KOPT-K1 (cell line): Measurements from ENCODE around the gene CDKAL1.
"Not testable (repeated sequence)": the region's sequence is repeated elsewhere in the genome, so short reads cannot be mapped to it uniquely, and the experiment has no call there.

ENCODE experiments used
- H3K27ac ChIP-seq: fragments of 200-600 bp; sonication (generic); 2 replicates; pipeline ENCODE4 v1.5.1; 2016; ENCODE audit warnings: antibody characterized with exemption, mild to moderate bottlenecking, low read depth, low read length; ENCODE audit not compliant: poor library complexity, severe bottlenecking
- H3K36me3 ChIP-seq: fragments of 200-600 bp; sonication (generic); 2 replicates; pipeline ENCODE4 v1.5.1; 2017; ENCODE audit warnings: antibody characterized with exemption, mild to moderate bottlenecking, low read length, moderate library complexity; ENCODE audit not compliant: insufficient read depth
- H3K9me3 ChIP-seq: fragments of 200-600 bp; sonication (generic); 2 replicates; pipeline ENCODE4 v1.5.1; 2017; ENCODE audit warnings: antibody characterized with exemption, low read length, mild to moderate bottlenecking; ENCODE audit not compliant: insufficient read depth, poor library complexity, severe bottlenecking

CDKAL1 gene

DNA sequence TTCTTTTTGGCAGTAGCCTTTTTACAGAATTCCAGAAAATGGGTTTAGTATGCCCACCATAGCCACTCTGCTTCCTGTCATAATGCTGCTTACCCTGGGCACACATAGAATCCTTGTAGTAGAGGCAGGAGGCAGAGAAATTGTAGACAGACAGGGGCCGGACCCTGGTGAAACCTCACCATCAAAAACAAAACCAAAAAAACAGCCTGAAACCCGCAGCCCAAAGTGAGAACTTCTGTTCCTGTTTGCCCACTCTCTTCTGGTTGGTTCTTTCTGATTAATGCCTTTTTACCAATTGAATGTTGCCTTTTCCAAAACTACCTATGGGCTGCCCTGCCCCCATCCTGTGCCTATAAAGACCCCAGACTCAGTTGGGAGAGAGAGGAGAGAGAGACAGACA lies 188.2 kb downstream of the CDKAL1 start:
- H3K27ac ChIP-seq: no peak overlapping the region
- H3K9me3 ChIP-seq: peaks cover 8% of the 10 kb centered on the region
- H3K36me3 ChIP-seq: 0 out of 2 replicates have a peak, but pooled peaks cover 3% of the 10 kb centered on the region

DNA sequence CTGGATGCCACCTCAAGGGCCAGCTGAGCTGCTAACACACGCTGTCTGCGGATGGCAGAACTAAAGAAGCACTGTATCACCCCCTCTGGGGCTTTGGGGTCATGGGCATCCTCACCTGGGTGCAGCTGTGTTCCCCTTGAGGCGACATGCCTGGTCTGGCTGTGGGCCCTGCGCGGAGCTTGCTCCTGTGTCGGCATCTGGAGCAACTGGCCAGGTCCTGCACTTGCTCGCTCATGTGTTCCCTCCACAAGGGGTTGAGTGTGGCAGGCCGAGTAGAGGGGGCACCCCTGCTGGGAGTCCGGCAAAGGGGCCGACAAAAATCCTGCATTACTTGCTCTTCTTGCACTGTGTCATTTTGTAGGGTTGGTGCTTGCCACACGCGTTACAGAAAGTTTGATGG lies 189.0 kb downstream of the CDKAL1 start:
- Histone ChIP-seq H3K27ac (no peak overlapping the region), H3K9me3 (peaks cover 8% of the 10 kb centered on the region), H3K36me3 (0 out of 2 replicates have a peak, but pooled peaks cover 3% of the 10 kb centered on the region)

DNA sequence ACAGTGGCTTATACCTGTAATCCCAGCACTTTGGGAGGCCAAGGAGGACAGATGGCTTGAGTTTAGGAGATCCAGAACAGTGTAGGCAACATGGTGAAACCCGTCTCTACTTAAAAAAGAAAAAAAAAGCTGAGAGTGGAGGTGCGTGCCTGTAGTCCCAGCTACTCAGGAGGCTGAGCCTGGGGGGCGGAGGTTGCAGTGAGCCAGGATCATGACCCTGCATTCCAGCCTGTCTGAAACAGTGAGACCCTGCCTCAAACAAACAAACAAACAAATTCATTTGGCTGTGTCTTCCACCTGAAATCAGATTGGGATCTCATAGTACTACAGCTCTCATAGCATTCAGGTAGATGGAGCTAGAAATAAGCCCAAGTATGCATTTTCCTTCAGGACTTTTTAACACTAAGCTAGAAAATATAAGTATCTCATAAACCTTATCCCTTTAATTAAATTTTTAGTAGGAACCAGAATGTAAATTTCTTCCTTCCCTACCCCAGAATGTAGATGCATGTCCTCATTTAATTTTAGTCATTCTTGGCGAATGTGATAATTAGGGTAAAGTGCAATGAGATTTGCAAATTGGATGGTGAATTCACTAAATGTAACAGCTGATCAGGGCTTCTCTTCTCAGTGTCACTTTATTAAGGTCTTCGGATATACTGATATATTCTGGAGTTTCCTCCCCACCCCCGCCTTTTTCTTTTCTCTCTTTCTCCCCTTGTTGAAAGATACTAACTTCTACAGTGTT lies 190.4 kb downstream of the CDKAL1 start:
- Histone ChIP-seq H3K36me3 (0 out of 2 replicates have a peak, but pooled peaks cover 3% of the 10 kb centered on the region), H3K27ac (no peak overlapping the region), H3K9me3 (peaks cover 8% of the 10 kb centered on the region)

DNA sequence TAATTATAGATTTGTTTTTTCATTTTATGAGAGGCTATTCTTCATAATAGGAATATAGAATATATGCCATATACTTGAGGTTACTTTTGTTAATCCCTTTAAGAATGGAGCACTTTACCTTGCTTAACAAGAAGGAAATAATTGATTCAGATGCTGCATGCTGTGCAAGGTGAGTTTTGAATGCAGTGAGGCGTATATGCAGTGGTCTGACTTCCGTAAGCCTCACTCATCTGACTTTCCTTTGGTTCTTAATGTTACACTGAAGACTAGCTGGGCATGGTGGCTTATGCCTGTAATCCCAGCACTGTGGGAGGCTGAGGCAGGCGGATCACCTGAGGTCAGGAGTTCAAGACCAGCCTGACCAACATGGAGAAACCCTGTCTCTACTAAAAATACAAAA lies 191.0 kb downstream of the CDKAL1 start:
- H3K27ac ChIP-seq, H3K9me3 ChIP-seq, H3K36me3 ChIP-seq: not testable (repeated sequence)

- Histone ChIP-seq H3K27ac (no peak overlapping the region), H3K36me3 (no peaks in the 10 kb centered on the region), H3K9me3 (no peaks in the 10 kb centered on the region)
These were observed 194.8 kb downstream of the CDKAL1 start for GRCh38 chr6:20729086-20729485.

GRCh38 chr6:20732362-20732761 lies 198.1 kb downstream of the CDKAL1 start:
- not testable (repeated sequence) for H3K27ac ChIP-seq, H3K9me3 ChIP-seq, H3K36me3 ChIP-seq

- no peak overlapping the region for H3K27ac ChIP-seq
- H3K9me3 ChIP-seq: no peaks in the 10 kb centered on the region
These were observed 198.6 kb downstream of the CDKAL1 start for GRCh38 chr6:20732896-20733295.

GRCh38 chr6:20737912-20738311 lies 203.7 kb downstream of the CDKAL1 start:
- Histone ChIP-seq H3K9me3 (peaks cover 9% of the 10 kb centered on the region), H3K36me3 (peaks cover 18% of the 10 kb centered on the region; the same call in 1 of the 2 replicates), H3K27ac (no peak overlapping the region)

More at GRCh38 chr6:20732896-20733295, 198.6 kb downstream of the CDKAL1 start:
- no peaks in the 10 kb centered on the region for H3K36me3 ChIP-seq

DNA sequence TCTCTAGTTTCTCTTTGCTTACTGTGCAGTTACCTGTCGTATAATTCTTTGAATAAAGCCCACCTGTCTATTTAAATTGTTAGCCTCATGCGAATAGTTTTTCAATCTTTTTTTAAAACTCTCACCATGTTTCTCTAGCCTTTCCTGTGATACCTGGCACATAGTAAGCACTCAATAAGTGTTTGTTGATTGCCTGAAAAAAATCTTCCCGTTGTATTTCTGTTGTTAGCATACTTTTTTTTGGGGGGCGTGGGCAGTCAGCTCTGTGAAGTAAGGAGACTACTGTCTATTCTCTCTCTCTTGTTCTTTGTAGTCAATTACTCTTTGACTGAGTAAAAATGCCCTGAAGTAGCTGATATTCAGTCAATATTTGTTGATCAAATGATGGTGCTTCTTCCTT lies 205.8 kb downstream of the CDKAL1 start:
- H3K36me3 ChIP-seq: peaks cover 18% of the 10 kb centered on the region; the same call in 1 of the 2 replicates

GRCh38 chr6:20740727-20741126 lies 206.5 kb downstream of the CDKAL1 start:
- Histone ChIP-seq H3K27ac (no peak overlapping the region), H3K9me3 (peaks cover 9% of the 10 kb centered on the region), H3K36me3 (peaks cover 18% of the 10 kb centered on the region; the same call in 1 of the 2 replicates)

More for the DNA sequence above, 205.8 kb downstream of the CDKAL1 start:
- Histone ChIP-seq H3K9me3 (peaks cover 9% of the 10 kb centered on the region), H3K27ac (no peak overlapping the region)

DNA sequence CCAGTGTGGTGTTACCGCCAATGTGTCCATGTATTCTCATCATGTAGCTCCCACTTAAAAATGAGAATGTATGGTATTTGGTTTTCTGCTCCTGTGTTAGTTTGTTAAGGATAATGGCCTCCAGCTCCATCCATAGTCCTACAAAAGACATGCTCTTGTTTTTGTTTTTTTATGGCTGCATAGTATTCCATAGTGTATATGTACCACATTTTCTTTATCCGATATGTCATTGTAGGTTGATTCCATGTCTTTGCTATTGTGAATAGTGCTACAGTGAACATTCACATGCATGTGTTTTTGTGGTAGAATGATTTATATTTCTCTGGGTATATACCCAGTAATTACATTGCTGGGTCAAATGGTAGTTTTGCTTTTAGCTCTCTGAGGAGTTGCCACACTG lies 207.2 kb downstream of the CDKAL1 start:
- Histone ChIP-seq H3K36me3 (peaks cover 18% of the 10 kb centered on the region; the same call in 1 of the 2 replicates), H3K9me3 (peaks cover 9% of the 10 kb centered on the region), H3K27ac (no peak overlapping the region)

- H3K36me3 ChIP-seq: peaks cover 13% of the 10 kb centered on the region; the same call in 1 of the 2 replicates
- H3K9me3 ChIP-seq: peaks cover 13% of the 10 kb centered on the region
- no peak overlapping the region for H3K27ac ChIP-seq
These were observed 210.8 kb downstream of the CDKAL1 start for GRCh38 chr6:20744911-20745557.

DNA sequence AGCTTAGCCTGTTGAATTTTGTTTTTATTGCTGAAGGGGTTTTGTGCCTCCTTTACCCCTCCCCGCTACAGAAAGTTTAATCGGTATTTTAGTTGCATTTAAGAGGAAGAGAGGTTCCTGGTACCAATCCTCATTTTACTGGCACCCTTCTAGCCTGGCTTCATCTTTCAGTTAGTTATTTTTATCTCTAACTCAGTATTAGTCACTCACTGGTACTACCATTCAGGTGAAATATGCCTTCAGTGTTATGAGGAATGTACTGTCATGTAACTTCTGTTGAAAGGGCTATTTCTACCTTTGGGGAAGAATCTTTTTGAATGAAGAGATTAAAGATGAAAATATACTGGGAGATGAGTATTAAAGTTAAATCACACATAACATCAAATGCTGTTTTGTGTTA lies 211.8 kb downstream of the CDKAL1 start:
- no peak overlapping the region for H3K27ac ChIP-seq
- peaks cover 6% of the 10 kb centered on the region; the same call in 1 of the 2 replicates for H3K36me3 ChIP-seq
- peaks cover 13% of the 10 kb centered on the region for H3K9me3 ChIP-seq

DNA sequence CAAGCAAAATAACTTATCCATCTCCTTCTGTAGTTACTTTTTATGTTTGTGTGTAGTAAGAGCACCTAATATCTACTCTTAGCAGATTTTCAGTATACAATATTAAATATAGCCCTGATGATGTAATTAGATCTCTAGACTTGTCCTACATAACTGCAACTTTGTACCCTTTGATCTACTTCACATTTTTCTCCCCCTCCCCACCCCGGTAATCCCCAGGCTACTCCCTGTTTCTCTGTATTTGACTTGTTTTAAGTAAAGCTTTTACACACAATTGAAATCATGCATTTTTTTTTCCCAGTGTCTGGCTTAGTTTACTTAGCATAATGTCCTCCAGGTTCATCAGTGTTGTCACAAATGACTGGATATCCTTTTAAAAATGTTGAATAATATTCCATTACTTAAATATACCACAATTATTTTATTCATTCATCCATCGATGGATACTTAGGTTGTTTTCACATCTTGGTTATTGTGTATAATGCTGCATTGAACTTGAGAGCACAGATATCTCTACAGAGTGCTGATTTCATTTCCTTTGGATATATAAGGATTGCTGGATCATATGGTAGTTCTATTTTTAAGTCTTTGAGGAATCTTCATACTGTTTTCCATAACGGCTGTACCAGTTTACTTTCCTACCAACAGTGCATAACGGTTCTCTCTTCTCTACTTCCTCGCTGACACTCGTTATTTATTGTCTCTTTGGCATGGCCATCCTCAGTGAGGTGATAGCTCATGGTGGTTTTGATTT lies 212.7 kb downstream of the CDKAL1 start:
- H3K36me3 ChIP-seq: 0 out of 2 replicates have a peak, but pooled peaks cover under 1% of the 10 kb centered on the region
- peaks cover 6% of the 10 kb centered on the region for H3K9me3 ChIP-seq
- no peak overlapping the region for H3K27ac ChIP-seq

GRCh38 chr6:20747991-20748390 lies 213.7 kb downstream of the CDKAL1 start:
- Histone ChIP-seq H3K9me3 (peaks cover 4% of the 10 kb centered on the region), H3K36me3 (no peaks in the 10 kb centered on the region), H3K27ac (no peak overlapping the region)
